ENCODE measurements around the gene ATXN7.

DNA sequence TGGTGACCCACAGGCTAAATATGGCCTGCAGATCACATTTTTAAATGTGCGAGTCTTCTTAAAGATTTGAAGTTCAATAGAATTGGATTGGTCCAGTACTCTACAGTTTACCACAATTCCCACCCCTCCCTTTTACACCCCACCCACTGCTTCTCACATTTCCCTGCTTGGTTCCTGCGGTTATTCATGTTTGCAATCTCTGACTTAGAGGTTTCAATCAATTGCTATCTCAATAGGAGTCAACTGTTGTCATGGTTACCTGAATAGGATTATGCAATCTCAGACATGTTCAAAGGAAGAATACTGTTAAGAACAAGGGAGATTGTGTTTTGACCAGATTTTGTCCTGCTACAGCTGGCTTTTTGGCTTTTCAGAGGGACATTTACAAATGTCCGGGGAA lies 49.4 kb upstream of the ATXN7 start:
- TF ChIP-seq TAF1 (IDR thresholded peaks at IDR 0.05; ENCODE audit: borderline replicate concordance, insufficient read depth, low read length) (no peak), SIN3A (IDR thresholded peaks at IDR 0.05; ENCODE audit: borderline replicate concordance, insufficient read depth, low read length) (no peak), POLR2AphosphoS5 (IDR thresholded peaks at IDR 0.05; ENCODE audit: low read depth, low read length) (no peak), FOXP2 (optimal IDR thresholded peaks at IDR 0.05; ENCODE audit: borderline replicate concordance, extremely low read depth, extremely low read length, insufficient read depth) (no peak)
- TF ChIP-seq, protein P1, sequence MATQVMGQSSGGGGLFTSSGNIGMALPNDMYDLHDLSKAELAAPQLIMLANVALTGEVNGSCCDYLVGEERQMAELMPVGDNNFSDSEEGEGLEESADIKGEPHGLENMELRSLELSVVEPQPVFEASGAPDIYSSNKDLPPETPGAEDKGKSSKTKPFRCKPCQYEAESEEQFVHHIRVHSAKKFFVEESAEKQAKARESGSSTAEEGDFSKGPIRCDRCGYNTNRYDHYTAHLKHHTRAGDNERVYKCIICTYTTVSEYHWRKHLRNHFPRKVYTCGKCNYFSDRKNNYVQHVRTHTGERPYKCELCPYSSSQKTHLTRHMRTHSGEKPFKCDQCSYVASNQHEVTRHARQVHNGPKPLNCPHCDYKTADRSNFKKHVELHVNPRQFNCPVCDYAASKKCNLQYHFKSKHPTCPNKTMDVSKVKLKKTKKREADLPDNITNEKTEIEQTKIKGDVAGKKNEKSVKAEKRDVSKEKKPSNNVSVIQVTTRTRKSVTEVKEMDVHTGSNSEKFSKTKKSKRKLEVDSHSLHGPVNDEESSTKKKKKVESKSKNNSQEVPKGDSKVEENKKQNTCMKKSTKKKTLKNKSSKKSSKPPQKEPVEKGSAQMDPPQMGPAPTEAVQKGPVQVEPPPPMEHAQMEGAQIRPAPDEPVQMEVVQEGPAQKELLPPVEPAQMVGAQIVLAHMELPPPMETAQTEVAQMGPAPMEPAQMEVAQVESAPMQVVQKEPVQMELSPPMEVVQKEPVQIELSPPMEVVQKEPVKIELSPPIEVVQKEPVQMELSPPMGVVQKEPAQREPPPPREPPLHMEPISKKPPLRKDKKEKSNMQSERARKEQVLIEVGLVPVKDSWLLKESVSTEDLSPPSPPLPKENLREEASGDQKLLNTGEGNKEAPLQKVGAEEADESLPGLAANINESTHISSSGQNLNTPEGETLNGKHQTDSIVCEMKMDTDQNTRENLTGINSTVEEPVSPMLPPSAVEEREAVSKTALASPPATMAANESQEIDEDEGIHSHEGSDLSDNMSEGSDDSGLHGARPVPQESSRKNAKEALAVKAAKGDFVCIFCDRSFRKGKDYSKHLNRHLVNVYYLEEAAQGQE (IDR thresholded peaks at IDR 0.05; ENCODE audit: insufficient read depth in 1 of 2, low read depth in 2 of 2, low read length in 2 of 2), result no peak

Data from PFSK-1 (cell line).